VCaP (cell line): ENCODE measurements around the gene LHCGR.
"Not testable (repeated sequence)": the region's sequence is repeated elsewhere in the genome, so short reads cannot be mapped to it uniquely, and the experiment has no call there.

Source experiments
- H3K27ac ChIP-seq: fragments of 450-650 bp; 2 replicates; pipeline ENCODE4 v1.5.1; 2017
- TF ChIP-seq, protein P1 (sequence below): fragments of 450-650 bp; conservative IDR thresholded peaks from 2 replicates; pipeline ENCODE4 v1.5.1; 2017; ENCODE audit warnings: mild to moderate bottlenecking, moderate library complexity

The LHCGR gene

DNA sequence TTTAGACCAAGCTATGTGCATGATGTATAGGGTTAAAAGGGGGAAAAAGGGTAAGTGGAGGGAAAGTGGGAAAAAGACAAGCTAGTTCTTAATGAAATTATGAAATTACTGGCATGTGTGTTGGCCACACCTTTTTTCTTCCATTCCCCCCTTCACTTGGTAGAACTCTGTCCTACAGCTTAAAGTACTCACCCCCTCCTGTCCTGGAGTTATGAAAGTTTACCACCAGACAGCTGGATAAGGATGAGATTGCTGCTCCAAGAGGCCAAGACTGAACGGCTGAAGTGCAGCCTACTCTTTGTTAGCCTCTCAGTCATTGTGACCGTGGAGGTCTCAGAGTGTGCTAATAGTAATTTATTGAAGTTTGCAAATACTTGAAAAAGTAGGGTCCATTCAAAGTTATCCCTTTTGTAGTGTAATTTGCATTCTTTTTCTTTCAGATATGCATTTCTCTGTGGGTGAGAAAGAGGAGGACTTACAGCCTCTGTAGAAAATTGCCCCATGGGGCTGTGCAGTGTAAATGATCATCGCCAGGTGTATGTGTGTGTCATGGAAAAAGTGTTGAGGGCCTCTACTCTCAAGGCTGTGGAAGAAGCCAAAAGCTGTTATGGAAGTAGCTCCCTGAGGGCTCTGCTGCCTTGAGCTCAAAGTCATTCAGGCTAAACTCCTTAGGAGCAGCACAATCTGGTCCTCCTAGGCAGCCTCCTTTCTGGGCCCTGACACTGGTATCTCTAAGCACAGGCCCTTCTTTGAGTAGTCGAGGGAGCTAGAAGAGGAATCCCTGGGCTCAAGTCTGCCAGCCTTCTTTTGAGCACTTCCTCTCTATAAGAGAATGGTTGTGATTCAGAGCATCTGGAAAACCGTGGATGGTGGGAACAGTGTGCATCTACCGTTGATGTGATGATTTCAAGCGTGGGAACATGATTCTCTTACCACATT is 46.2 kb downstream of the LHCGR start:
- no peak overlapping the region for H3K27ac ChIP-seq
- TF ChIP-seq, protein P1, sequence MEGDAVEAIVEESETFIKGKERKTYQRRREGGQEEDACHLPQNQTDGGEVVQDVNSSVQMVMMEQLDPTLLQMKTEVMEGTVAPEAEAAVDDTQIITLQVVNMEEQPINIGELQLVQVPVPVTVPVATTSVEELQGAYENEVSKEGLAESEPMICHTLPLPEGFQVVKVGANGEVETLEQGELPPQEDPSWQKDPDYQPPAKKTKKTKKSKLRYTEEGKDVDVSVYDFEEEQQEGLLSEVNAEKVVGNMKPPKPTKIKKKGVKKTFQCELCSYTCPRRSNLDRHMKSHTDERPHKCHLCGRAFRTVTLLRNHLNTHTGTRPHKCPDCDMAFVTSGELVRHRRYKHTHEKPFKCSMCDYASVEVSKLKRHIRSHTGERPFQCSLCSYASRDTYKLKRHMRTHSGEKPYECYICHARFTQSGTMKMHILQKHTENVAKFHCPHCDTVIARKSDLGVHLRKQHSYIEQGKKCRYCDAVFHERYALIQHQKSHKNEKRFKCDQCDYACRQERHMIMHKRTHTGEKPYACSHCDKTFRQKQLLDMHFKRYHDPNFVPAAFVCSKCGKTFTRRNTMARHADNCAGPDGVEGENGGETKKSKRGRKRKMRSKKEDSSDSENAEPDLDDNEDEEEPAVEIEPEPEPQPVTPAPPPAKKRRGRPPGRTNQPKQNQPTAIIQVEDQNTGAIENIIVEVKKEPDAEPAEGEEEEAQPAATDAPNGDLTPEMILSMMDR = no peak

GRCh38 chr2:48707466-48707865 is 48.1 kb downstream of the LHCGR start:
- TF ChIP-seq, protein P1 = no peak
- no peak overlapping the region for H3K27ac ChIP-seq

DNA sequence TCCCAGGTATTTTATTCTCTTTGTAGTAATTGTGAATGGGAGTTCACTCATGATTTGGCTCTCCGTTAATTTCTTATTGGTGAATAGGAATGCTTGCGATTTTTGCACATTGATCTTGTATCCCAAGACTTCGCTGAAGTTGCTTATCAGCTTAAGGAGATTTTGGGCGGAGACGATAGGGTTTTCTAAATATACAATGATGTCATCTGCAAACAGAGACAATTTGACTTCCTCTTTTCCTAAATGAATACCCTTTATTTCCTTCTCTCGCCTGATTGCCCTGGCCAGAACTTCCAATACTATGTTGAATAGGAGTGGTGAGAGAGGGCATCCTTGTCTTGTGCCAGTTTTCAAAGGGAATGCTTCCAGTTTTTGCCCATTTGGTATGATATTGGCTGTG is 51.9 kb downstream of the LHCGR start:
- H3K27ac ChIP-seq = not testable (repeated sequence)

GRCh38 chr2:48699348-48699930 is 56.1 kb downstream of the LHCGR start:
- TF ChIP-seq, protein P1 = no peak
- no peak overlapping the region for H3K27ac ChIP-seq

DNA sequence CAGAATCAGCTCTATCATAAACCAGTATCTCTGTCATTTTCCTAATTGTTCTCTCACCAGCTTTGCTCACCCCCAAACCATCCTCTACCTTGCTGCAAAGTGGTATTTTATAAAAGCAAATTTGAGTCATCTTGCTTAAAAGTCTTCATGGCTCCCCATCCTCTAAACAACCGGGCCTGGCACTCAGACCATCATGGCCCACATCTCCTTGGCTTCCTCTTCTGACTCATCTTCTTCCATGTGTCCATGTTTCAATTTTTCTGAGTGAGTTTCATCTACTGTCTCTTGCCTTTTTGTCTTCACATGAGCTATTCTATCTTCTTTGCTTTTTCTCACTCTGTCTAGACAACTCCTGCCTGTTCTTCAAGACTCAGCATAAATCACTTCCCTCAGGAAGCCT is 58.6 kb downstream of the LHCGR start:
- TF ChIP-seq, protein P1 = no peak
- no peak overlapping the region for H3K27ac ChIP-seq

- H3K27ac ChIP-seq = no peak overlapping the region
- TF ChIP-seq, protein P1 = no peak
Measured at GRCh38 chr2:48695991-48696390, 59.5 kb downstream of the LHCGR start.

GRCh38 chr2:48694149-48694548 is 61.4 kb downstream of the LHCGR start:
- TF ChIP-seq, protein P1 = no peak
- no peak overlapping the region for H3K27ac ChIP-seq

DNA sequence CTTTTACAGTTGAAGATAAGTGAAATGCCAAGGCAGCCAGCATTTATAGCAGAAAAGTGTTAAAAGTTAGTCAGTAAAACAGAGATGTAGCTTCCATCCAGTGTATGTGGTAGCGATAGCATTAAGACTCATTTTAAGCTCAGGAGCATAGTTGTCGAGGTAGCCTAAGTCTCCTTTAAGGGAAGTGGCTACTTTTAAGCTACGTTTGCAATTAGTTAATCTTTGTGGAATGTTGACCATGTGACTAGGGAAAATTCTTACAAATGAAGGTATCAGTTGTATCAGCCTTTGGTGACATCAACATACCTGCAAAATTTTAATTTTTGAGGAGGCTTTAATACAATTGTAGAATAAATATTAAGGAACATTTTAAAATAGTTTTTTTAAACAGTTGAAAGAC is 61.9 kb downstream of the LHCGR start:
- H3K27ac ChIP-seq = no peak overlapping the region
- TF ChIP-seq, protein P1 = no peak
